ENCODE measurements around the gene RPP30. TPM values are rescaled to one million over a fixed set of nuclear protein-coding genes. Genes with fewer than 3 reads are reported as not detected.

Gene RPP30
- total RNA-seq, 1 donor from 2014 or later: 59.6 TPM

- DNase-seq (ENCODE audit: low read depth, low spot score): no peak
- peaks cover 9% of the 10 kb centered on the region for H3K36me3 Mint-ChIP-seq (ENCODE audit: low read depth)
- H3K27me3 Mint-ChIP-seq (ENCODE audit: low read depth): no peaks in the 10 kb centered on the region
- no peak overlapping the region for H3K27ac Mint-ChIP-seq (ENCODE audit: unreplicated experiment)
- peaks cover 8% of the 10 kb centered on the region for H3K4me1 Mint-ChIP-seq
- TF ChIP-seq CTCF (conservative IDR thresholded peaks at IDR 0.05): no peak
- H3K9me3 Mint-ChIP-seq: peaks cover 9% of the 10 kb centered on the region
- no peak overlapping the region for H3K4me3 Mint-ChIP-seq
Measured at GRCh38 chr10:90912854-90913479, 41.2 kb downstream of the RPP30 start.

GRCh38 chr10:90913774-90914420 lies 42.1 kb downstream of the RPP30 start:
- H3K9me3 Mint-ChIP-seq: peaks cover 7% of the 10 kb centered on the region
- H3K36me3 Mint-ChIP-seq (ENCODE audit: low read depth): peaks cover 5% of the 10 kb centered on the region
- no peak for DNase-seq (ENCODE audit: low read depth, low spot score)
- H3K4me3 Mint-ChIP-seq: no peak overlapping the region
- no peaks in the 10 kb centered on the region for H3K27me3 Mint-ChIP-seq (ENCODE audit: low read depth)
- no peak overlapping the region for H3K27ac Mint-ChIP-seq (ENCODE audit: unreplicated experiment)
- peaks cover 8% of the 10 kb centered on the region for H3K4me1 Mint-ChIP-seq
- no peak for TF ChIP-seq CTCF (conservative IDR thresholded peaks at IDR 0.05)

GRCh38 chr10:90914992-90915765 lies 43.4 kb downstream of the RPP30 start:
- peaks cover 8% of the 10 kb centered on the region for H3K4me1 Mint-ChIP-seq
- H3K27ac Mint-ChIP-seq (ENCODE audit: unreplicated experiment): no peak overlapping the region
- no peaks in the 10 kb centered on the region for H3K27me3 Mint-ChIP-seq (ENCODE audit: low read depth)
- DNase-seq (ENCODE audit: low read depth, low spot score): no peak
- H3K36me3 Mint-ChIP-seq (ENCODE audit: low read depth): no peaks in the 10 kb centered on the region
- no peaks in the 10 kb centered on the region for H3K9me3 Mint-ChIP-seq
- no peak overlapping the region for H3K4me3 Mint-ChIP-seq
- TF ChIP-seq CTCF (conservative IDR thresholded peaks at IDR 0.05): no peak

- DNase-seq (ENCODE audit: low read depth, low spot score): no peak
- Mint-ChIP-seq H3K27ac (ENCODE audit: unreplicated experiment) (no peak overlapping the region), H3K36me3 (ENCODE audit: low read depth) (no peaks in the 10 kb centered on the region), H3K4me3 (no peak overlapping the region), H3K27me3 (ENCODE audit: low read depth) (no peaks in the 10 kb centered on the region), H3K4me1 (peaks cover 8% of the 10 kb centered on the region), H3K9me3 (no peaks in the 10 kb centered on the region)
- no peak for TF ChIP-seq CTCF (conservative IDR thresholded peaks at IDR 0.05)
Measured at GRCh38 chr10:90915766-90916075, 43.9 kb downstream of the RPP30 start.

- Mint-ChIP-seq H3K27me3 (ENCODE audit: low read depth) (no peaks in the 10 kb centered on the region), H3K4me3 (no peak overlapping the region), H3K9me3 (no peaks in the 10 kb centered on the region), H3K4me1 (peaks cover 7% of the 10 kb centered on the region), H3K27ac (ENCODE audit: unreplicated experiment) (no peak overlapping the region), H3K36me3 (ENCODE audit: low read depth) (no peaks in the 10 kb centered on the region)
- DNase-seq (ENCODE audit: low read depth, low spot score): no peak
- no peak for TF ChIP-seq CTCF (conservative IDR thresholded peaks at IDR 0.05)
Measured at GRCh38 chr10:90916392-90917237, 44.8 kb downstream of the RPP30 start.

Measured in neural crest cell (in vitro differentiated cells).